ENCODE data around the gene NHS.

NHS gene

DNA sequence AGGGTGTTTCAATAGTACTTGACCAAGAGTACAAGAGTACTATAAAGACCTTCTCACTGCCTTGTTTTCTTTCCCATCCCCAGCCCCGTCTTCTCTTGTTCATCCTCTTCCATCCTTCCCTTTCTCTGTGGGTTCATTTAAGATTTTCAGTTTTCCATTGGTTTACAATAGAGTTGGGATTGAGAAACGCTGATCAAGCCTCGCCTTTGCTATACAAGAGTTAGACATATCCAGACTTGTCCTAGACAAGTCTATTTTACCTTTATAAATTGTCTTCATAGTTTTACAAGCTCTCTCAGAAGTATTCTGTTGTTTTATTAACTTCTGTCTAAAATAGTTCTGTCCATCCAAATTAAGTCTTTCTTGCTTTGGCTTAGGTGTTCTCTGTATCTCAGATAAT lies 332.7 kb downstream of the NHS start:
- Histone ChIP-seq H3K36me3 (no peaks in the 10 kb centered on the region), H3K4me3 (ENCODE audit: low read depth, low read length) (no peak overlapping the region), H3K4me1 (no peaks in the 10 kb centered on the region), H3K9me3 (no peaks in the 10 kb centered on the region), H3K27me3 (no peaks in the 10 kb centered on the region)
- TF ChIP-seq, protein P1, sequence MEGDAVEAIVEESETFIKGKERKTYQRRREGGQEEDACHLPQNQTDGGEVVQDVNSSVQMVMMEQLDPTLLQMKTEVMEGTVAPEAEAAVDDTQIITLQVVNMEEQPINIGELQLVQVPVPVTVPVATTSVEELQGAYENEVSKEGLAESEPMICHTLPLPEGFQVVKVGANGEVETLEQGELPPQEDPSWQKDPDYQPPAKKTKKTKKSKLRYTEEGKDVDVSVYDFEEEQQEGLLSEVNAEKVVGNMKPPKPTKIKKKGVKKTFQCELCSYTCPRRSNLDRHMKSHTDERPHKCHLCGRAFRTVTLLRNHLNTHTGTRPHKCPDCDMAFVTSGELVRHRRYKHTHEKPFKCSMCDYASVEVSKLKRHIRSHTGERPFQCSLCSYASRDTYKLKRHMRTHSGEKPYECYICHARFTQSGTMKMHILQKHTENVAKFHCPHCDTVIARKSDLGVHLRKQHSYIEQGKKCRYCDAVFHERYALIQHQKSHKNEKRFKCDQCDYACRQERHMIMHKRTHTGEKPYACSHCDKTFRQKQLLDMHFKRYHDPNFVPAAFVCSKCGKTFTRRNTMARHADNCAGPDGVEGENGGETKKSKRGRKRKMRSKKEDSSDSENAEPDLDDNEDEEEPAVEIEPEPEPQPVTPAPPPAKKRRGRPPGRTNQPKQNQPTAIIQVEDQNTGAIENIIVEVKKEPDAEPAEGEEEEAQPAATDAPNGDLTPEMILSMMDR (IDR thresholded peaks at IDR 0.05; ENCODE audit: low read depth, low read length): no peak
- no peak for DNase-seq

DNA sequence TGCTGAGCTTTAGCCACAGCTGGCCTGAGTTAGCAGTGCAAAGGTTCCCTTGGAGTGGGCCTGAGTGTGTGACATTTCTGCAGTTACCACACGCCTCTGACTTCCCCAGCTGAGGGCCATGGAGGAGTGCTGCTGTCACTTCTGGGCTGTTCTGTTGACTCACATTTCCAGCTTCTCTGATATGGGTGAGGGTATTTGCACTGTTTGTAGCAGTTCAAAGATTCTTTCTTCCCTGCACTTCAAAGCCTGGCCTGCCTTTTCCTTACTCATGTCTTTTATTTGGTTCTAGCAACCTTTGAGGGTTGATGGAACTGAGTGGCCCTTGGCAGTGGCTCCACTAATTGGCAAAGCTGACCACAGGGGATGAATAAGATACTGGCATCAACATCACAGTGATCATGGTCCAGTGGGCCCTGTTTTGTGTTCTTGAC lies 335.9 kb downstream of the NHS start:
- H3K4me1 ChIP-seq: no peaks in the 10 kb centered on the region
- TF ChIP-seq, protein P1 (IDR thresholded peaks at IDR 0.05; ENCODE audit: low read depth, low read length): no peak
- no peak for DNase-seq
- no peaks in the 10 kb centered on the region for H3K36me3 ChIP-seq
- no peaks in the 10 kb centered on the region for H3K9me3 ChIP-seq
- H3K27me3 ChIP-seq: no peaks in the 10 kb centered on the region
- H3K4me3 ChIP-seq (ENCODE audit: low read depth, low read length): no peak overlapping the region

DNA sequence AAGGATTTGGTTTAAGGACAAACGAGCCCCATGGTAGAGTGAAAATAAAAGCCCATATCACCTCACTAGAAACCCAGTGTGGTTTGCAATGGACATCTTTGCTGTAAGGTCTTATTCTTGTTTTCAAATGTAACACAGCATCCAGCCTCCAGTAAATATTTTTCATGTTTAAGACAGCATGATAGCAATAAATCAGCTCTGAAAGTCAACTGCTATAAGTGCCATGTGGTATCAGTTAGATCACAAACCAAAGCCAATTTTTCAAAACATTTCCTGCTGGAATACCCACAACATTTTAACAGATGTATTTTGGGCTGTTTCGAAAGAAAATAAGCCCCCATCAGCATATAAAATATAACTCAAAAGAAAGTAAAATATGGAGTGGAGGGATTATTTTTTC lies 338.3 kb downstream of the NHS start:
- no peak overlapping the region for H3K4me3 ChIP-seq (ENCODE audit: low read depth, low read length)
- no peaks in the 10 kb centered on the region for H3K27me3 ChIP-seq
- TF ChIP-seq, protein P1 (IDR thresholded peaks at IDR 0.05; ENCODE audit: low read depth, low read length): no peak
- H3K4me1 ChIP-seq: no peaks in the 10 kb centered on the region
- H3K36me3 ChIP-seq: no peaks in the 10 kb centered on the region
- DNase-seq: no peak
- no peaks in the 10 kb centered on the region for H3K9me3 ChIP-seq

DNA sequence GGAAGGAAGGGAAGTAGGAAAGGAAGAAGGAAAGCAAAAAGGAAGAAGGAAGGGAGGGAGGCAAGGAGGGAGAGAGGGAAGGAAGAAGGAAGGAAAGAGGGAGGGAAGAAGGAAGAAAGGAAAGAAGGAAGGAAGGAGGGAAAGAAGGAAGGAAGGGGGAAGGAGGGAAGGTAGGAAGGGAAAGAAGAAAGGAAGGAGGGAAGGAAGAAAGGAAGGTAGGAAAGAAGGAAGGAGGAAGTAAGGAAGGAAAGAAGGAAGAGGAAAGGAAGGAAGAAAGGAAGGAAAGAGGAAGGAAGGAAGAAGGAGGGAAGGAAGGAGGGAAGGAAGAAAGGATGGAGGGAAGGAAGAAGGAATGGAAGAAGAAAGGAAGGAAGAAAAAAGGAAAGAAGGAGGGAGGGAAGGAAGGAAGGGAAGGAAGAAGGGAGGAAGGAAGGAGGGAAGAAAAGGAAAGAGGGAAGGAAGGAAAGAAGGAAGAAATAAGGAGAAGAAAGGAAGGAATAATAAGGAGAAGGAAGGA lies 343.7 kb downstream of the NHS start:
- H3K9me3 ChIP-seq: no peaks in the 10 kb centered on the region
- H3K36me3 ChIP-seq: no peaks in the 10 kb centered on the region
- H3K27me3 ChIP-seq: no peaks in the 10 kb centered on the region
- TF ChIP-seq, protein P1 (IDR thresholded peaks at IDR 0.05; ENCODE audit: low read depth, low read length): no peak
- no peaks in the 10 kb centered on the region for H3K4me1 ChIP-seq
- no peak for DNase-seq
- H3K4me3 ChIP-seq (ENCODE audit: low read depth, low read length): no peak overlapping the region

DNA sequence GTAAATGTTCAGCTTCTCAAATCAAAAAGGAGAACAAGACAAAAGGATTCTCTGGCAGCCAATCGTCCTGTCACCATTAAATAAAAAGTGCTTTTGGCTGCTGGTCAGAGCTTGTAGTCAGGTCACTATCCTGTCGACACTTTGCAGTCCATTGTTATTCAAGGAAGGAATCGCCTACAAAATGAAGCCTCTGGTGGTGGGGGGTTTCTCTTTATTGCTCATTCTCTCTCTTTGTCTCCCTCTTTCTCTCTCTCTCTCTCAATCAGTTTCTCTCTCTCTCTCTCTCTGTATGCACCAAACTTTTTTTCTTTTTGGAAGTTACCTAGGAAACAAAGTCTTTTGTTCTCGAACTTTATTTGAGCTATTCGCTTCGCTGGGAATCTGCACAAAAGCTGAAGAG lies 344.7 kb downstream of the NHS start:
- H3K27me3 ChIP-seq: no peaks in the 10 kb centered on the region
- DNase-seq: no peak
- TF ChIP-seq, protein P1 (IDR thresholded peaks at IDR 0.05; ENCODE audit: low read depth, low read length): no peak
- no peaks in the 10 kb centered on the region for H3K36me3 ChIP-seq
- H3K9me3 ChIP-seq: no peaks in the 10 kb centered on the region
- H3K4me1 ChIP-seq: no peaks in the 10 kb centered on the region
- H3K4me3 ChIP-seq (ENCODE audit: low read depth, low read length): no peak overlapping the region

DNA sequence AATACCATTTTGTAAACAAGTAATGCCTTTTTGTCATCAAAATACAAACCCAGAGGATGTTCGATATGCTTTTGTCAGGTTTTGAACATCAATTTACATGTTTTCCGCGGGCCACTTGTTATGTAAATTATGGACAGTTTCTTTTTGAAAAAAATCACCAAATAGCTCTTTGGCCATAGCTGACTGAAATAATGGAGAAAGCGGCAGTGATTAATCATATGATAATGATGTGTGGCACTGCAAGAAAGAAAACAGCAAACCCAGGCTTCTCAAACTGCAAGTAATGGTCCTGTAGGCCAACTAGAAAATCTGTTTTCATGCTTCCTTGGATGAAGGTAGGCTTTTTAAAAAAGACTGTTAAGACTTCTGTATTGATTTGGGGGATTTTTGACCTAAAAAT lies 346.7 kb downstream of the NHS start:
- H3K9me3 ChIP-seq: no peaks in the 10 kb centered on the region
- H3K4me3 ChIP-seq (ENCODE audit: low read depth, low read length): no peak overlapping the region
- TF ChIP-seq, protein P1 (IDR thresholded peaks at IDR 0.05; ENCODE audit: low read depth, low read length): no peak

More for the DNA sequence above, 346.7 kb downstream of the NHS start:
- no peak for DNase-seq
- Histone ChIP-seq H3K36me3 (no peaks in the 10 kb centered on the region), H3K27me3 (no peaks in the 10 kb centered on the region), H3K4me1 (no peaks in the 10 kb centered on the region)

All from BE2C (cell line).